Subcutaneous adipose tissue (tissue), 4 donors: Measurements from ENCODE around the gene SUSD4. TPM values are rescaled to one million over a fixed set of nuclear protein-coding genes. Genes with fewer than 3 reads are reported as not detected.

ENCODE experiments used
- total RNA-seq, 4 donors: library from RNA; depleted of rRNA; stranded (reverse); fragments of >200 nt; gene quantifications; one replicate each; pipeline ENCODE4 v1.1.0, GENCODE V29; 2016
- TF ChIP-seq, protein P1 (sequence below): fragments of 450-650 bp; IDR thresholded peaks from one replicate; pipeline ENCODE4 v1.5.1; 2016; ENCODE audit warnings: low read depth, mild to moderate bottlenecking, control low read depth, antibody characterized with exemption, moderate library complexity

SUSD4 gene
- total RNA-seq, 4 donors from 2014 or later: 0.33 TPM; not detected in 3

GRCh38 chr1:223402790-223403142, 38.8 kb upstream of the SUSD4 start:
- TF ChIP-seq, protein P1, sequence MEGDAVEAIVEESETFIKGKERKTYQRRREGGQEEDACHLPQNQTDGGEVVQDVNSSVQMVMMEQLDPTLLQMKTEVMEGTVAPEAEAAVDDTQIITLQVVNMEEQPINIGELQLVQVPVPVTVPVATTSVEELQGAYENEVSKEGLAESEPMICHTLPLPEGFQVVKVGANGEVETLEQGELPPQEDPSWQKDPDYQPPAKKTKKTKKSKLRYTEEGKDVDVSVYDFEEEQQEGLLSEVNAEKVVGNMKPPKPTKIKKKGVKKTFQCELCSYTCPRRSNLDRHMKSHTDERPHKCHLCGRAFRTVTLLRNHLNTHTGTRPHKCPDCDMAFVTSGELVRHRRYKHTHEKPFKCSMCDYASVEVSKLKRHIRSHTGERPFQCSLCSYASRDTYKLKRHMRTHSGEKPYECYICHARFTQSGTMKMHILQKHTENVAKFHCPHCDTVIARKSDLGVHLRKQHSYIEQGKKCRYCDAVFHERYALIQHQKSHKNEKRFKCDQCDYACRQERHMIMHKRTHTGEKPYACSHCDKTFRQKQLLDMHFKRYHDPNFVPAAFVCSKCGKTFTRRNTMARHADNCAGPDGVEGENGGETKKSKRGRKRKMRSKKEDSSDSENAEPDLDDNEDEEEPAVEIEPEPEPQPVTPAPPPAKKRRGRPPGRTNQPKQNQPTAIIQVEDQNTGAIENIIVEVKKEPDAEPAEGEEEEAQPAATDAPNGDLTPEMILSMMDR: no peak

GRCh38 chr1:223401873-223402789, 38.2 kb upstream of the SUSD4 start:
- TF ChIP-seq, protein P1: no peak

DNA sequence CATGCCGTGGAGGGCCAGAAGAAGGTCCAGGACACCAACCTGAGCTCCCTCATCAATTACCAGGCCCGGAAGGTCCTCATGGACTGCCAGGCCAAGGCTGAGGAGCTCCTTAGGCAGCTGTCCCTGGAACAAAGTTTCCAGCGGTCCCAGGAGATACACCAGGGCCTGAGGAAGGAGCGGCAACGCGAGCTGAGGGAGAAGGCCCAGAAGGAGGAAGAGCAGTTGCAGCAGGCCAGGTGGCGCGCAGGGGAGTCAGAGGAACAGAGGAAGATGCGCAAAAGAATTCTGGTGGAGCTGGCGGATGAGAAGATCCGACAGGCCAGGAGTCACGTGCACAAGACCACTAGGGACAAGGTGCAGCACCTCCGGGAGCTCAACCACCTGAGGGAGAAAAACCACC, 30.7 kb upstream of the SUSD4 start:
- TF ChIP-seq, protein P1: no peak

DNA sequence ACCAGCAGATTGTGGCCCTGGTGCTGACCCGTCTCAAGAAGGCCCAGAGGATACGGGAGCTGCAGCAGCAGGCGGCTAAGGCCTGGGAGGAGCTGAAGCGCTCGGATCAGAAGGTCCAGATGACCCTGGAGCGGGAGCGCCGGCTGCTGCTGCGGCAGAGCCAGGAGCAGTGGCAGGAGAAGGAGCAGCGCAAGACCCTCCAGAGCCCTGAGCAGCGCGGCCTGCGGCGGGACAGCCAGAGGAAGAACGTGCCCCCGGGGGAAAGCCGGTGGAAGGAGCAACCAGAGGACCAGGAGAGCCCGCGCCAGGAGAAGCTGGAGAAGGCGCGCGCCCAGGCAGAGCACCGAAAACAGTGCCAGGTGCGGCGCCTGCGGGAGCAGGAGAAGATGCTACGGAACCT, 30.3 kb upstream of the SUSD4 start:
- TF ChIP-seq, protein P1: no peak

- TF ChIP-seq, protein P1: no peak
Measured at GRCh38 chr1:223393275-223394214, 29.6 kb upstream of the SUSD4 start, which contains the start of gene CCDC185. CCDC185 (plus strand) TSS chr1:223393415; CDS start chr1:223393476, 61 bp downstream.

- TF ChIP-seq, protein P1: no peak
Measured at GRCh38 chr1:223390618-223391017, 26.6 kb upstream of the SUSD4 start.

GRCh38 chr1:223386013-223386412, 22.0 kb upstream of the SUSD4 start:
- TF ChIP-seq, protein P1: no peak
